Measurements from ENCODE around the gene C1QBP.
"Not testable (repeated sequence)": the region's sequence is repeated elsewhere in the genome, so short reads cannot be mapped to it uniquely, and the experiment has no call there.

GRCh38 chr17:5435781-5436315, 3.1 kb downstream of the C1QBP start:
- not testable (repeated sequence) for TF ChIP-seq CTCF (IDR thresholded peaks at IDR 0.05; ENCODE audit: insufficient read depth, low read length, poor library complexity, severe bottlenecking); EZH2phosphoT487 (conservative IDR thresholded peaks at IDR 0.05; ENCODE audit: low read length)
